Endodermal cell (in vitro differentiated cells): ENCODE data around the gene SNX17. TPM values are rescaled to one million over a fixed set of nuclear protein-coding genes. Genes with fewer than 3 reads are reported as not detected.

ENCODE experiments used
- DNase-seq: peaks from one replicate; pipeline ENCODE4 v3.0.0-alpha.2; 2017
- H3K27ac ChIP-seq: 2 replicates; pipeline ENCODE4 v1.5.1; 2013; ENCODE audit warnings: mild to moderate bottlenecking, low read depth, low read length, moderate library complexity
- H3K27me3 ChIP-seq: 2 replicates; pipeline ENCODE4 v1.6.1; 2013; ENCODE audit warnings: mild to moderate bottlenecking, low read length, moderate library complexity; ENCODE audit not compliant: insufficient read depth, control insufficient read depth, poor library complexity, severe bottlenecking
- H3K36me3 ChIP-seq: 2 replicates; pipeline ENCODE4 v1.7.0; 2013; ENCODE audit warnings: mild to moderate bottlenecking, low read length, moderate library complexity; ENCODE audit not compliant: control insufficient read depth, insufficient read depth
- H3K4me1 ChIP-seq: one replicate; pipeline ENCODE4 v1.7.0; 2013; ENCODE audit warnings: low read length; ENCODE audit not compliant: control insufficient read depth, insufficient read depth
- H3K4me3 ChIP-seq: 2 replicates; pipeline ENCODE4 v1.5.1; 2013; ENCODE audit warnings: mild to moderate bottlenecking, low read length, moderate library complexity
- H3K9ac ChIP-seq: 2 replicates; pipeline ENCODE4 v1.6.1; 2013; ENCODE audit warnings: mild to moderate bottlenecking, low read length, moderate library complexity; ENCODE audit not compliant: poor library complexity, severe bottlenecking; ENCODE audit errors: extremely low read depth
- H3K9me3 ChIP-seq: 2 replicates; pipeline ENCODE4 v1.6.1; 2013; ENCODE audit warnings: mild to moderate bottlenecking, low read length, moderate library complexity; ENCODE audit not compliant: control insufficient read depth
- H3K27ac Mint-ChIP-seq: 2 replicates; pipeline ENCODE4 v1.8.0; 2020; ENCODE audit warnings: mixed read lengths
- H3K27me3 Mint-ChIP-seq: 2 replicates; pipeline ENCODE4 v1.8.0; 2021; ENCODE audit warnings: mild to moderate bottlenecking, mixed read lengths; ENCODE audit not compliant: insufficient read depth
- H3K36me3 Mint-ChIP-seq: 2 replicates; pipeline ENCODE4 v1.8.0; 2020; ENCODE audit warnings: low read depth, mixed read lengths
- H3K4me1 Mint-ChIP-seq: 2 replicates; pipeline ENCODE4 v1.8.0; 2020; ENCODE audit warnings: mixed read lengths
- H3K4me3 Mint-ChIP-seq: 2 replicates; pipeline ENCODE4 v1.8.0; 2020; ENCODE audit warnings: mild to moderate bottlenecking, moderate library complexity, mixed read lengths
- H3K9me3 Mint-ChIP-seq: 2 replicates; pipeline ENCODE4 v1.8.0; 2020; ENCODE audit warnings: mild to moderate bottlenecking, mixed read lengths
- CTCF ChIP-seq: fragments of 200-600 bp; sonication (generic); conservative IDR thresholded peaks from 2 replicates; pipeline ENCODE4 v1.5.0; 2021; ENCODE audit warnings: antibody characterized with exemption, mild to moderate bottlenecking
- WGBS, 2 experiments: methylation state at CpG; one replicate each; pipeline versions ENCODE4 v1.1.5 to v1.1.7; 2013; ENCODE audit warnings: missing lambda C conversion rate in 2 of 2, mixed read lengths in 1 of 2; ENCODE audit not compliant: insufficient coverage in 1 of 2, insufficient read length in 1 of 2; 5-methylcytosine and 5-hydroxymethylcytosine counted together
- total RNA-seq, 2 donors: library from RNA; stranded (reverse); fragmentation: NEBNext Ultra II Directional in 1 of 2; extraction: Animal tissue kit (Norgen Biotek cat#: 25700) in 1 of 2; gene quantifications; 2 replicates in 1 of 2; 3 replicates in 1 of 2; pipeline ENCODE4 v1.2.1, GENCODE V29; 2021

Gene SNX17
- total RNA-seq, 2 donors from 2014 or later, result 81.2 to 92.6 TPM

DNA sequence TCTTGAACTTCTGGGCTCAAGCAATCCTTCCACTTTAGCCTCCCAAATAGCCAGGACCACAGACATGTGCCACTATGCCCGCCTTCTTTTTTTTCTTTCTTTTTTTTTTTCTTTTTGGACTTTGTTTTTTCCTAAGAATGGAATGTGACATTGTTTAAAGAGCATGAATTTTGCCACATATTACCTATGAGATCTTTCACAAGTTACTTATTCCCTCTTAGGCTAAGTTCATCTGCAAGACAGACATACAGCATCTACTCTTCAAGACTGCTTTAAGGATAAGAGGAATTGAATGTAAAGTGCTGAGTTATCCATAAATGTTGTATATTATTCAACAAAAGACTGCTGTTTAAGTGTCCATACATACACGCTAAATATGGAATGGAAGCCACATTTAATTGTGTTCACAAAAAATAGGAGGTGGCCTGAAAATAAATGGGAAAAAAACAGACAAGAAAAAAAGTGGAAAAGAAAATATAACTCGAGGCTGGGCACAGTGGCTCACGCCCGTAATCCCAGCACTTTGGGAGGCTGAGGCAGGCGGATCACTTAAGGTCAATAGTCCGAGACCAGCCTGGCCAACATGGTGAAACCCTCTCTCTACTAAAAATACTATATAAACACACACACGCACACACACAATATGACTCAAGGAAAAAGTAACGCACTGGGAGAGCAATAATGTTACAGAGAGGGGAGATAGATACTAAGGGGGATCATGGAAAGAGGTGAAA is 42.2 kb downstream of the SNX17 start:
- 81 to 92% methylated on average over 6 to 7 of the region's 9 CpGs for WGBS, 2 experiments
- TF ChIP-seq CTCF, result no peak
- H3K4me3 Mint-ChIP-seq, result no peak overlapping the region

DNA sequence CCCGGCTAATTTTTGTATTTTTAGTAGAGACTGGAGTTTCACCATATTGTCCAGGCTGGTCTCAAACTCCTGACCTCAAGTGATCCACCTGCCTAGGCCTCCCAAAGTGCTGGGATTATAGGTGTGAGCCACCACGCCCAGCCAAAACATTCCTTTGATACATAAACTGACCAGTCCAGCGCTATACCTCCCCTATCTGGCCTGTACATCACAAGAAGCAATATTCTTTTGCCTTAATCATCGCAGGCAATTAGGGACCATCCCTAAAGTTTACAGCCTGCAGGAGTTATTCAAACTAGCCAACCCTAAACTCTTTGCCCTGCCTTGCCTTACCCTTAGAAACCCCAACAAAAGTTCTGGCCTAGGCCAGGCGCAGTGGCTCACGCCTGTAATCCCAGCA is 45.7 kb downstream of the SNX17 start:
- TF ChIP-seq CTCF, result no peak
- peaks cover 1% of the 10 kb centered on the region for H3K27me3 Mint-ChIP-seq
- Histone ChIP-seq H3K4me1 (no peaks in the 10 kb centered on the region), H3K27ac (no peak overlapping the region), H3K9ac (no peak overlapping the region), H3K36me3 (no peaks in the 10 kb centered on the region), H3K9me3 (no peaks in the 10 kb centered on the region), H3K27me3 (peaks cover 9% of the 10 kb centered on the region), H3K4me3 (no peak overlapping the region)
- no peak overlapping the region for H3K27ac Mint-ChIP-seq
- DNase-seq, result no peak
- H3K9me3 Mint-ChIP-seq, result peaks cover 2% of the 10 kb centered on the region
- no peak overlapping the region for H3K4me3 Mint-ChIP-seq
- H3K4me1 Mint-ChIP-seq, result no peaks in the 10 kb centered on the region
- no peaks in the 10 kb centered on the region for H3K36me3 Mint-ChIP-seq
- WGBS, 2 experiments, result 90 to 93% methylated on average over 6 of the region's 6 CpGs

More for the DNA sequence above, 42.2 kb downstream of the SNX17 start:
- peaks cover 7% of the 10 kb centered on the region for H3K9me3 Mint-ChIP-seq
- Histone ChIP-seq H3K9me3 (no peaks in the 10 kb centered on the region), H3K4me3 (no peak overlapping the region), H3K27ac (no peak overlapping the region), H3K36me3 (no peaks in the 10 kb centered on the region), H3K9ac (no peak overlapping the region), H3K4me1 (no peaks in the 10 kb centered on the region), H3K27me3 (peaks cover 9% of the 10 kb centered on the region)
- peaks cover 2% of the 10 kb centered on the region for H3K36me3 Mint-ChIP-seq
- peaks cover 3% of the 10 kb centered on the region for H3K4me1 Mint-ChIP-seq
- H3K27ac Mint-ChIP-seq, result no peak overlapping the region
- DNase-seq, result no peak
- peaks cover 1% of the 10 kb centered on the region for H3K27me3 Mint-ChIP-seq

- Mint-ChIP-seq H3K27ac (no peak overlapping the region), H3K27me3 (peaks cover 2% of the 10 kb centered on the region), H3K36me3 (no peaks in the 10 kb centered on the region), H3K4me1 (no peaks in the 10 kb centered on the region), H3K4me3 (no peak overlapping the region), H3K9me3 (no peaks in the 10 kb centered on the region)
- no peaks in the 10 kb centered on the region for H3K9me3 ChIP-seq
- TF ChIP-seq CTCF, result no peak
- no peak for DNase-seq
- H3K4me1 ChIP-seq, result no peaks in the 10 kb centered on the region
- no peaks in the 10 kb centered on the region for H3K36me3 ChIP-seq
- H3K4me3 ChIP-seq, result no peak overlapping the region
- no peaks in the 10 kb centered on the region for H3K27me3 ChIP-seq
- no peak overlapping the region for H3K27ac ChIP-seq
- no peak overlapping the region for H3K9ac ChIP-seq
These were observed 50.6 kb downstream of the SNX17 start for GRCh38 chr2:27420996-27421395.
